ENCODE measurements around the gene BAG5.

GRCh38 chr14:103514596-103515421 is 47.6 kb downstream of the BAG5 start:
- TF ChIP-seq CTCF (IDR thresholded peaks at IDR 0.05) (no peak), POLR2A (IDR thresholded peaks at IDR 0.05) (no peak), POLR2AphosphoS5 (IDR thresholded peaks at IDR 0.05) (no peak), EP300 (IDR thresholded peaks at IDR 0.05) (no peak)

Data from sigmoid colon (tissue), 4 donors.